ENCODE results near the gene CYBRD1.

GRCh38 chr2:171583566-171583965, 61.3 kb downstream of the CYBRD1 start:
- TF ChIP-seq POLR2A (IDR thresholded peaks at IDR 0.05) (no peak), CTCF (IDR thresholded peaks at IDR 0.05) (no peak), POLR2AphosphoS5 (IDR thresholded peaks at IDR 0.05) (no peak)

All from transverse colon (tissue), 4 donors.